Limb (tissue), 2 donors: ENCODE results near the gene DENND11.
A peak's percentile ranks its signal among the peaks of the same experiment; 100 is the strongest.

ENCODE experiments used
- DNase-seq, 2 donors: peaks; one replicate each; pipeline ENCODE4 v3.0.0-alpha.2; 2016; ENCODE audit errors: extremely low spot score in 2 of 2

DENND11 gene

GRCh38 chr7:141685285-141686023 lies 16.5 kb downstream of the DENND11 start:
- DNase-seq, result no peak

- DNase-seq, result no peak
Measured at GRCh38 chr7:141679014-141679413, 23.0 kb downstream of the DENND11 start.

- no peak for DNase-seq
Measured at GRCh38 chr7:141676618-141677017, 25.3 kb downstream of the DENND11 start.

GRCh38 chr7:141675436-141676215 lies 26.3 kb downstream of the DENND11 start:
- no peak for DNase-seq

GRCh38 chr7:141674702-141675101 lies 27.3 kb downstream of the DENND11 start:
- no peak for DNase-seq

GRCh38 chr7:141674171-141674671 lies 27.7 kb downstream of the DENND11 start:
- no peak for DNase-seq

- DNase-seq, result no peak
Measured at GRCh38 chr7:141673346-141673745, 28.6 kb downstream of the DENND11 start.

GRCh38 chr7:141671705-141672496 lies 30.1 kb downstream of the DENND11 start:
- DNase-seq, result no peak

- DNase-seq, result no peak
Measured at GRCh38 chr7:141668853-141669252, 33.1 kb downstream of the DENND11 start.

GRCh38 chr7:141666071-141666470 lies 35.9 kb downstream of the DENND11 start:
- no peak for DNase-seq

- no peak for DNase-seq
Measured at GRCh38 chr7:141665208-141666035, 36.5 kb downstream of the DENND11 start.

- DNase-seq, result no peak
Measured at GRCh38 chr7:141664450-141664849, 37.5 kb downstream of the DENND11 start.

- no peak for DNase-seq
Measured at GRCh38 chr7:141663081-141663849, 38.7 kb downstream of the DENND11 start.

GRCh38 chr7:141660259-141660658 lies 41.7 kb downstream of the DENND11 start:
- DNase-seq, result no peak

GRCh38 chr7:141659501-141659900 lies 42.5 kb downstream of the DENND11 start:
- DNase-seq, result no peak

GRCh38 chr7:141654551-141654950 lies 47.4 kb downstream of the DENND11 start:
- peak in 1 of 2 donors; percentile 51 for DNase-seq

GRCh38 chr7:141652691-141653090 lies 49.3 kb downstream of the DENND11 start:
- no peak for DNase-seq
